H1 (cell line): ENCODE results near the gene SHISA9. TPM values are rescaled to one million over a fixed set of nuclear protein-coding genes. Genes with fewer than 3 reads are reported as not detected.
A peak's percentile ranks its signal among the peaks of the same experiment; 100 is the strongest.

Source experiments
- CTCF ChIA-PET: fragments of 300-600 bp; sonication (Branson Sonifier 250); formaldehyde crosslinking; loops from one replicate; lab custom pipeline; 2021; ENCODE audit not compliant: partially characterized antibody; lab: Charles Lee
- POLR2A ChIA-PET: fragments of 300-600 bp; sonication (Branson Sonifier 250); formaldehyde crosslinking; loops from one replicate; lab custom pipeline; 2021; ENCODE audit warnings: inconsistent platforms; ENCODE audit not compliant: partially characterized antibody; lab: Charles Lee
- DNase-seq, 2 experiments: peaks; one replicate each; pipeline versions ENCODE4 v3.0.0 to v3.0.0-alpha.2; 2010 to 2022; ENCODE audit warnings: low spot score in 2 of 2, low read depth in 1 of 2, mixed read lengths in 1 of 2
- FAIRE-seq: peaks from 2 replicates; lab custom pipeline; 2011; peaks lifted over from hg19 to GRCh38; lab: Jason Lieb, UNC
- H2AFZ ChIP-seq: 2 replicates; pipeline ENCODE4 v1.8.1; 2012; ENCODE audit warnings: low read length, inconsistent platforms
- H2AK5ac ChIP-seq: 2 replicates; pipeline ENCODE4 v1.6.1; 2013; ENCODE audit warnings: low read depth, low read length
- H2BK120ac ChIP-seq: replicated peaks from 2 replicates; pipeline ENCODE3; 2013; ENCODE audit warnings: low read depth, low read length, inconsistent platforms
- H2BK12ac ChIP-seq: 2 replicates; pipeline ENCODE4 v1.6.1; 2013; ENCODE audit warnings: low read depth, low read length
- H2BK15ac ChIP-seq: 2 replicates; pipeline ENCODE4 v1.6.1; 2013; ENCODE audit warnings: low read length
- H2BK20ac ChIP-seq: 2 replicates; pipeline ENCODE4 v1.6.1; 2013; ENCODE audit warnings: low read length
- H2BK5ac ChIP-seq: 2 replicates; pipeline ENCODE4 v1.6.1; 2013; ENCODE audit warnings: low read depth, low read length
- H3K14ac ChIP-seq: 2 replicates; pipeline ENCODE4 v1.6.1; 2013; ENCODE audit warnings: inconsistent platforms; ENCODE audit not compliant: insufficient read length
- H3K18ac ChIP-seq: 2 replicates; pipeline ENCODE4 v1.6.1; 2013; ENCODE audit warnings: low read length; ENCODE audit errors: extremely low read depth
- H3K23ac ChIP-seq: 2 replicates; pipeline ENCODE4 v1.6.1; 2013; ENCODE audit warnings: inconsistent platforms; ENCODE audit not compliant: insufficient read length
- H3K23me2 ChIP-seq: 2 replicates; pipeline ENCODE4 v1.6.1; 2013; ENCODE audit warnings: low read depth, low read length
- H3K27ac ChIP-seq: 2 replicates; pipeline ENCODE4 v1.6.1; 2011; ENCODE audit warnings: low read depth, low read length, inconsistent platforms
- H3K27me3 ChIP-seq, 4 experiments: replicated peaks in 1 of 4; 1 replicate in 1 of 4; 2 replicates in 3 of 4; pipeline versions ENCODE4 v1.6.1 to v1.8.1; 2011 to 2013; ENCODE audit warnings: low read length in 3 of 4, mild to moderate bottlenecking in 3 of 4, inconsistent platforms in 2 of 4, mixed read lengths in 2 of 4, moderate library complexity in 1 of 4; ENCODE audit not compliant: control insufficient read depth in 3 of 4, insufficient read depth in 3 of 4; ENCODE audit errors: extremely low read depth in 1 of 4
- H3K36me3 ChIP-seq, 4 experiments: 2 replicates each; pipeline versions ENCODE4 v1.6.1 to v1.8.1; 2011 to 2013; ENCODE audit warnings: mild to moderate bottlenecking in 4 of 4, low read length in 3 of 4, moderate library complexity in 2 of 4, control low read depth in 1 of 4, inconsistent platforms in 1 of 4; ENCODE audit not compliant: insufficient read depth in 4 of 4, control insufficient read depth in 2 of 4
- H3K4ac ChIP-seq: replicated peaks from 2 replicates; pipeline ENCODE3; 2013; ENCODE audit warnings: low read length, low read depth, mixed read lengths, inconsistent platforms; ENCODE audit not compliant: insufficient read length
- H3K4me1 ChIP-seq, 4 experiments: replicated peaks in 1 of 4; 1 replicate in 1 of 4; 2 replicates in 3 of 4; pipeline versions ENCODE4 v1.6.1 to v1.8.1; 2011 to 2013; ENCODE audit warnings: low read length in 3 of 4, inconsistent platforms in 2 of 4, mixed read lengths in 1 of 4; ENCODE audit not compliant: insufficient read depth in 4 of 4, control insufficient read depth in 3 of 4
- H3K4me2 ChIP-seq, 2 experiments: 2 replicates each; pipeline versions ENCODE4 v1.6.1 to v1.8.1; 2011 to 2013; ENCODE audit warnings: low read depth in 2 of 2, low read length in 2 of 2, control low read depth in 1 of 2, inconsistent platforms in 1 of 2, mild to moderate bottlenecking in 1 of 2; ENCODE audit not compliant: insufficient read depth in 1 of 2
- H3K4me3 ChIP-seq, 4 experiments: fragments of 200-600, 300-600 bp in 1 of 4; sonication (generic), shearing (Covaris generic), sonication (Bioruptor Twin) in 1 of 4; 2 replicates each; pipeline versions ENCODE4 v1.5.1 to v1.8.1; 2011 to 2016; ENCODE audit warnings: low read length in 4 of 4, low read depth in 3 of 4, control low read depth in 2 of 4, inconsistent platforms in 2 of 4, mild to moderate bottlenecking in 2 of 4, mixed read lengths in 1 of 4, moderate library complexity in 1 of 4; ENCODE audit not compliant: insufficient read depth in 2 of 4; ENCODE audit errors: extremely low read depth in 1 of 4
- H3K56ac ChIP-seq: replicated peaks from 2 replicates; pipeline ENCODE3; 2013; ENCODE audit warnings: low read depth, mild to moderate bottlenecking, mixed read lengths, low read length, inconsistent platforms; ENCODE audit not compliant: insufficient read length
- H3K79me1 ChIP-seq: 2 replicates; pipeline ENCODE4 v1.6.1; 2013; ENCODE audit warnings: low read depth, low read length, control low read depth
- H3K79me2 ChIP-seq, 2 experiments: 2 replicates each; pipeline versions ENCODE4 v1.6.1 to v1.8.1; 2012 to 2013; ENCODE audit warnings: low read length in 2 of 2, mild to moderate bottlenecking in 2 of 2, inconsistent platforms in 1 of 2; ENCODE audit not compliant: insufficient read depth in 2 of 2, control insufficient read depth in 1 of 2
- H3K9ac ChIP-seq, 4 experiments: replicated peaks in 1 of 4; 1 replicate in 1 of 4; 2 replicates in 3 of 4; pipeline versions ENCODE4 v1.6.1 to v1.8.1; 2011 to 2013; ENCODE audit warnings: low read depth in 3 of 4, low read length in 3 of 4, control low read depth in 2 of 4, mild to moderate bottlenecking in 2 of 4, moderate library complexity in 2 of 4, inconsistent platforms in 1 of 4; ENCODE audit errors: extremely low read depth in 1 of 4
- H3K9me3 ChIP-seq, 2 experiments: 2 replicates each; pipeline versions ENCODE4 v1.6.1 to v1.8.1; 2012 to 2013; ENCODE audit warnings: mild to moderate bottlenecking in 2 of 2, moderate library complexity in 2 of 2, control low read depth in 1 of 2, inconsistent platforms in 1 of 2, low read depth in 1 of 2, low read length in 1 of 2, mixed read lengths in 1 of 2; ENCODE audit not compliant: insufficient read depth in 2 of 2
- H4K20me1 ChIP-seq, 2 experiments: replicated peaks in 1 of 2; 2 replicates each; pipeline versions ENCODE3 to v1.8.1; 2011 to 2013; ENCODE audit warnings: inconsistent platforms in 2 of 2, low read length in 2 of 2, mild to moderate bottlenecking in 1 of 2; ENCODE audit not compliant: insufficient read depth in 2 of 2, control insufficient read depth in 1 of 2
- H4K5ac ChIP-seq: 2 replicates; pipeline ENCODE4 v1.6.1; 2013; ENCODE audit warnings: low read length, low read depth, mixed read lengths, inconsistent platforms; ENCODE audit not compliant: insufficient read length
- H4K8ac ChIP-seq: 2 replicates; pipeline ENCODE4 v1.8.0; 2013; ENCODE audit warnings: mild to moderate bottlenecking, moderate library complexity, low read length, inconsistent platforms; ENCODE audit not compliant: insufficient read depth; ENCODE audit errors: extremely low read depth
- H4K91ac ChIP-seq: replicated peaks from 2 replicates; pipeline ENCODE3; 2013; ENCODE audit warnings: low read length, mixed read lengths, inconsistent platforms; ENCODE audit not compliant: insufficient read length
- JUND ChIP-seq: IDR thresholded peaks from 2 replicates; pipeline ENCODE4 v1.6.1; 2011; ENCODE audit warnings: mild to moderate bottlenecking, improper control_type of control experiment, low read length
- MAFK ChIP-seq: IDR thresholded peaks from 2 replicates; pipeline ENCODE4 v1.6.1; 2012; ENCODE audit warnings: low read depth, mild to moderate bottlenecking, improper control_type of control experiment, low read length
- TAF1 ChIP-seq: IDR thresholded peaks from 2 replicates; pipeline ENCODE4 v1.6.1; 2011; ENCODE audit warnings: mild to moderate bottlenecking, low read depth, low read length
- YY1 ChIP-seq: IDR thresholded peaks from 2 replicates; pipeline ENCODE4 v1.6.1; 2011; ENCODE audit warnings: low read depth, mild to moderate bottlenecking, low read length
- WGBS, 2 experiments: shearing (Covaris generic) in 1 of 2; methylation state at CpG; one replicate each; pipeline versions ENCODE4 v1.1.6 to v1.1.7; 2013 to 2015; ENCODE audit warnings: low lambda C conversion rate in 2 of 2, mixed read lengths in 2 of 2, inconsistent platforms in 1 of 2, low coverage in 1 of 2, missing lambda C conversion rate in 1 of 2; ENCODE audit not compliant: insufficient replicate concordance in 2 of 2, insufficient coverage in 1 of 2, insufficient read length in 1 of 2; ENCODE audit errors: extremely low coverage in 1 of 2, missing lambda C conversion rate in 1 of 2; 5-methylcytosine and 5-hydroxymethylcytosine counted together
- polyA plus RNA-seq, 7 experiments: library from polyadenylated mRNA; depleted of rRNA in 3 of 7; stranded (reverse) in 5 of 7; unstranded in 2 of 7; fragments of >200 nt in 5 of 7; fragments of 200-250 nt in 2 of 7; gene quantifications; 1 replicate in 5 of 7; 2 replicates in 1 of 7; 4 replicates in 1 of 7; pipeline versions ENCODE4 v1.2.1 to v1.2.3, GENCODE V29; 2011 to 2013; ENCODE audit warnings: missing spikeins in 2 of 7, mixed read lengths in 2 of 7
- total RNA-seq: library from RNA; stranded (reverse); fragmentation: NEBNext Ultra II Directional; extraction: Animal tissue kit (Norgen Biotek cat#: 25700); gene quantifications from 2 replicates; pipeline ENCODE4 v1.2.1, GENCODE V29; 2021
- TF ChIP-seq, protein P1 (sequence below): IDR thresholded peaks from 2 replicates; pipeline ENCODE4 v1.6.1; 2012; ENCODE audit warnings: low read length, inconsistent platforms

SHISA9 gene
- total and polyA plus RNA-seq, 2 of the 8 experiments (the other 6 are each of a cell fraction or from before 2014, with no cell fraction given): 25.6 to 39.8 TPM

DNA sequence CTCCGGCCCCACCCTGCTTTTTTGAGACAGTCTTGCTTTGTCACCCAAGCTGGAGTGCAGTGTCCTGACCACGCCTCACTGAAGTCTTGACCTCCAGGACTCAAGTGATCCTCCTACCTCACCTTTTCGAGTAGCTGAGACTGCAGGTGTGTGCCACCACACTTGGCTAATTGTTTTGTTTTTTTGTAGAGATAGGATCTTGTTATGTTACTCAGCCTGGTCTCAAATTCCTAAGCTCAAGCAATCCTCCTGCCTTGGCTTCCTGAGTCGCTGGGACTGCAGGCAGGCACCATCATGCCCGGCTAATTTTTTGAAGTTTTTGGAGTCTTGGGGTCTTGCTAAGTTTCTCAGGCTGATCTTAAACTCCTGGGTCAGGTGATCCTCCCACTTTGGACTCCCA is 206.7 kb downstream of the SHISA9 start:
- H3K18ac ChIP-seq: peak overlapping the region; percentile 4; the same call in 1 of the 2 replicates
- no peak overlapping the region for H4K5ac ChIP-seq
- H2AFZ ChIP-seq: no peak overlapping the region
- no peak overlapping the region for H4K8ac ChIP-seq
- no peak for DNase-seq
- POLR2A ChIA-PET: interaction anchor here (0.7 kb wide), 1 partner anchor 157 kb away, joined by 3 read pairs; no protein-coding TSS in a partner anchor
- H3K23me2 ChIP-seq: no peaks in the 10 kb centered on the region; the same call in 1 of the 2 replicates
- WGBS, 2 experiments: 93% methylated on average over 5 of the region's 5 CpGs; no CpG with 5 or more reads in 1 of the 2 experiments
- H3K9me3 ChIP-seq: peaks cover 0 to 2% of the 10 kb centered on the region in 2 experiments; a peak in 3 of 4 replicates
- CTCF ChIA-PET: interaction anchor here (0.7 to 1.0 kb wide), 3 partner anchors 12 to 212 kb away, joined by 3 read pairs; no protein-coding TSS in a partner anchor
- TF ChIP-seq JUND (no peak), YY1 (no peak), TAF1 (no peak), MAFK (no peak)
- TF ChIP-seq, protein P1, sequence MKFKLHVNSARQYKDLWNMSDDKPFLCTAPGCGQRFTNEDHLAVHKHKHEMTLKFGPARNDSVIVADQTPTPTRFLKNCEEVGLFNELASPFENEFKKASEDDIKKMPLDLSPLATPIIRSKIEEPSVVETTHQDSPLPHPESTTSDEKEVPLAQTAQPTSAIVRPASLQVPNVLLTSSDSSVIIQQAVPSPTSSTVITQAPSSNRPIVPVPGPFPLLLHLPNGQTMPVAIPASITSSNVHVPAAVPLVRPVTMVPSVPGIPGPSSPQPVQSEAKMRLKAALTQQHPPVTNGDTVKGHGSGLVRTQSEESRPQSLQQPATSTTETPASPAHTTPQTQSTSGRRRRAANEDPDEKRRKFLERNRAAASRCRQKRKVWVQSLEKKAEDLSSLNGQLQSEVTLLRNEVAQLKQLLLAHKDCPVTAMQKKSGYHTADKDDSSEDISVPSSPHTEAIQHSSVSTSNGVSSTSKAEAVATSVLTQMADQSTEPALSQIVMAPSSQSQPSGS: no peak
- TF ChIP-seq, all 59 proteins: peak for 0
- Histone ChIP-seq H3K79me1 (no peaks in the 10 kb centered on the region), H3K4ac (no peak overlapping the region), H3K27ac (no peak overlapping the region), H3K36me3 (no peaks in the 10 kb centered on the region), H2BK5ac (no peak overlapping the region), H3K14ac (no peak overlapping the region), H2BK20ac (no peak overlapping the region), H3K27me3 (no peaks in the 10 kb centered on the region), H2BK12ac (0 out of 2 replicates have a peak overlapping the region, but pooled peaks have one; percentile 45), H2BK15ac (no peak overlapping the region), H3K4me3 (no peak overlapping the region), H4K91ac (no peak overlapping the region), H4K20me1 (no peaks in the 10 kb centered on the region), H3K79me2 (peaks cover 0 to 33% of the 10 kb centered on the region in 2 experiments; a peak in 2 of 4 replicates), H3K23ac (no peak overlapping the region), H2AK5ac (0 out of 2 replicates have a peak overlapping the region, but pooled peaks have one; percentile 93), H2BK120ac (no peak overlapping the region), H3K4me1 (peaks cover 0 to 7% (median 3%) of the 10 kb centered on the region in 4 experiments; a peak in 4 of 7 replicates), H3K9ac (no peak overlapping the region), H3K56ac (no peak overlapping the region), H3K4me2 (no peak overlapping the region)
- no peak for FAIRE-seq
